Neural progenitor cell (in vitro differentiated cells): ENCODE data around the gene ZBTB24.

Experiments used
- EZH2 ChIP-seq: fragments of 200-600 bp; sonication (generic); IDR thresholded peaks from 2 replicates; pipeline ENCODE4 v1.6.1; 2017; ENCODE audit warnings: antibody characterized with exemption, mild to moderate bottlenecking, moderate library complexity
- EZH2phosphoT487 ChIP-seq: fragments of 200-600 bp; sonication (generic); IDR thresholded peaks from 2 replicates; pipeline ENCODE4 v1.6.1; 2017; ENCODE audit warnings: antibody characterized with exemption
- TF ChIP-seq, protein P1 (sequence below): fragments of 200-600 bp; sonication (generic); IDR thresholded peaks from 2 replicates; pipeline ENCODE4 v1.5.1; 2017; ENCODE audit warnings: antibody characterized with exemption, mild to moderate bottlenecking

DNA sequence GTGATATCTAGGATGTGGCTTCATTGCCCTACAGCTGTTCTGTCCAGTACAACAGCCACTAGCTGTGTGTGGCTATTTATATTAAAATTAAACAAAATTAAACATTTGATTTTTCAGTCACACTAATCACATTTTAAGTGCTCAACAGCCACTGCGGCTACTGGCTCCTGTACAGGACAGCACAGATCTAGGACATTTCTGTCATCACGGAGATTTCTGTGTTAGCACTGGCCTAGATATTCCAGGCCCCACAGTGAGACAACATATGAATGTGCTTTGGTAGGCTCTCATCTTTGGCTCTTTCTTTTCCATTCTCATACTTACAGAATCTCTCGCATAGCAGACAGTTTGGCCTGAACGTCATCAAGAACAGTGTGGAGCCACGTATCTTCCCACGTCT is 48.4 kb upstream of the ZBTB24 start:
- TF ChIP-seq, protein P1, sequence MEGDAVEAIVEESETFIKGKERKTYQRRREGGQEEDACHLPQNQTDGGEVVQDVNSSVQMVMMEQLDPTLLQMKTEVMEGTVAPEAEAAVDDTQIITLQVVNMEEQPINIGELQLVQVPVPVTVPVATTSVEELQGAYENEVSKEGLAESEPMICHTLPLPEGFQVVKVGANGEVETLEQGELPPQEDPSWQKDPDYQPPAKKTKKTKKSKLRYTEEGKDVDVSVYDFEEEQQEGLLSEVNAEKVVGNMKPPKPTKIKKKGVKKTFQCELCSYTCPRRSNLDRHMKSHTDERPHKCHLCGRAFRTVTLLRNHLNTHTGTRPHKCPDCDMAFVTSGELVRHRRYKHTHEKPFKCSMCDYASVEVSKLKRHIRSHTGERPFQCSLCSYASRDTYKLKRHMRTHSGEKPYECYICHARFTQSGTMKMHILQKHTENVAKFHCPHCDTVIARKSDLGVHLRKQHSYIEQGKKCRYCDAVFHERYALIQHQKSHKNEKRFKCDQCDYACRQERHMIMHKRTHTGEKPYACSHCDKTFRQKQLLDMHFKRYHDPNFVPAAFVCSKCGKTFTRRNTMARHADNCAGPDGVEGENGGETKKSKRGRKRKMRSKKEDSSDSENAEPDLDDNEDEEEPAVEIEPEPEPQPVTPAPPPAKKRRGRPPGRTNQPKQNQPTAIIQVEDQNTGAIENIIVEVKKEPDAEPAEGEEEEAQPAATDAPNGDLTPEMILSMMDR, result no peak
- TF ChIP-seq EZH2phosphoT487, result no peak
- no peak for TF ChIP-seq EZH2
